Epidermal melanocyte (primary cell): Measurements from ENCODE around the gene JAG2.

Experiments used
- DNase-seq: peaks from one replicate; pipeline ENCODE4 v3.0.0; 2011; ENCODE audit warnings: low spot score; ENCODE audit not compliant: insufficient read length

Gene JAG2

DNA sequence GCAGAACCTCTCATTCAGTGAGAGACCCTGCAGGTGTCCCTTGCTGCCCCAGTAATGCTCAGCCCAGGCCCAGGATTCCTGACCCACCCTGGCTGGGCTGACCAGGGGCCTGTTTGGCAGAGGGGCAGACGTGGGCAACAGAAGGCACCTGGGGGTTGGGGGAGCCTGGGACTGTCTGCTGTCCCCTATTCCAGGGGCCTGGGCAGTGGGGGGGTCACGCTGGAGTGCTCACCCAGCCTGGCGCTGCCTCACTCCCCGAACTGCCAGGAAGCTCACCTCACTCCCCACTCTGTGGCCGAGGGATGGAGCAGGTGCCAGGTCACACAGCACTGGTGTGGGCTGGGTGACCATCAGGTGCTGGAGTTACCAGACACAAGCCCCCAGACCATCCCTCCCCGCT, 35.1 kb upstream of the JAG2 start:
- no peak for DNase-seq

DNA sequence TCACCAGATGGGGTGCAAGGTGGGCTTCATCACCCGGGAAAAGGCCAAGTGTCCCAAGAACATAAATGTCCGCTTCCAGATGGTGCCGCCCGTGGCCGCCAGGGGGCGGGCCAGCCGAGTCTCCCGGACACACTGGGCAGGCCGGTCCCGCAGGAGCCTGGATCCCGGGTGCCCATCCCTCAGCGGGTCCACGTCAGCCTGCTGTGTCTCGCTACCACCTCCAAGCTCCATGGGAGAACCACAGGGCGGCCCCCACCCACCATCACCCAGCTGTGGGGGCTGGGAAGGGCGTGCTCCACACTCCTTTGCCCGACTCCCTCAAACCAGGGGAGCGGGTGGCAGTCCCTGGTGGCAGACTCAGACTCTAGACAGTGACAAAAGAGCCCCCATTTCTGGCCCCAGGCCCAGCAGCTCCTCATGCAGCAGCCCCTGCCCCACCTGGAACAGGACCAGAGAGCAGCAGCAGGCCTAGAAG, 34.5 kb upstream of the JAG2 start:
- DNase-seq: peak; percentile 92

DNA sequence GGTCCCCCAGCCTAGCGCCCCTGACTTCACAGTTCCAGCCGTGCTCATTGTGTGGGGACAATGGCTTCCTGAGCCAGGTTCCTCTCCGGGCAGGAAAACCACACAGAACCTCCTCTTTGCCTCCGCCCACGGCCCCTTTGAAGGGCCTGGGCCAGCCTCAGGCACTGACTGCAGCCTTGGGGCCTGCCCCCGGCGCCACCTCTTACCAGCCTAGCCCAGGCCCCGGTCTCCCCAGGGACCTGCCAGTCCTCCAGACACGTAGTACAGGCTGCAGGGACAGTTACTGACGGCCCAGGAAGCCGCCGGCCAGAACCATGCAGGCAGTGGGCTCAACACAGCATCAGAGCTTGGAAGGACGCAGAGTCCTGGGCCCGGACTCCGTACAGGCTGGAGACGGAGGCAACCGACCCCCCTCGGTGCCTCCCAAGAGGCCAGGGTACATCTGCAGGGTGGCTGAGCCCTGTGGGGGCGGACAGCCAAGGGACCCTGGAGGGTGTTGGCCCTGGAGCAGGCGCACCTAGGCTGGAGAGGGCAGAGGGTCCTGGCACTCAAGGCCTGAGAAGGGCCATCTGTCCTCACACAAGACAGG, 33.4 kb upstream of the JAG2 start:
- no peak for DNase-seq

DNA sequence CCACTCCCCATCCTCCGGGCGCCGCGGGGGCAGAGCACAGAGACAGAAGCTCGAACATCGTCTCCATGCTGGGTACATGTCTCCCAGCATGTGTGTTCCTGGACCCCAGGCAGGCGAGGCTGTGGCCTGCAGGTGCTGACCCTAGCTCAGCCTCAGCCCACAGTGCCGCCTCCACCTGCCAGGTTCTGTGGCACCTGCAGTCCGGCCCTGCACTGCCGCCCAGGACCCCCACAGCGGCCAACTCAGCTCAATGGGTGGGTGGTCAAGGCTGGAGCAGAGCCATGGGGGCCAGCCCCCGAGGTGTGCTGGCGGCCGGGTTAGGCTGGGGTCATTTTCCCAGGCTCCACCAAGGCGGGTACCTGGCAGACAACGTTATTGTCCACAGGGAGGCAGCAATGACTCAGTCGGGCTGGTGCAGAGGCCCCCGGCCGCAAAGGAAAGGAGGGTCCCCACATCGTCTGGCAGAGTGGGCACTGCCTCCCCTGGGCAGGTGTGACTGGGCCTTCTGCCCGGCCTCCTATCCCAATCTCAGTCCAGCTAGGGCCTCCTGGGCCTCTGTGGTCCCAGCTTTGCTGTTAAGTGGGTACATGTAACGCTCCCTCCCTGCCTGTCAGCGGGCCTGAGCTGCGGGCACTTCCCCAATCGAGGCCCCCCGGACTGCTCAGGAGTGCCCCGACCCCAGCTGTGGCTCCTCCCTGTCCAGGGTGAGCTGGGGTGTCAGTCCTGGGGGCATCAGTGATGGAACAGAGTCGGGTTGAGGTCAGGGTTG, 32.8 kb upstream of the JAG2 start:
- no peak for DNase-seq

DNA sequence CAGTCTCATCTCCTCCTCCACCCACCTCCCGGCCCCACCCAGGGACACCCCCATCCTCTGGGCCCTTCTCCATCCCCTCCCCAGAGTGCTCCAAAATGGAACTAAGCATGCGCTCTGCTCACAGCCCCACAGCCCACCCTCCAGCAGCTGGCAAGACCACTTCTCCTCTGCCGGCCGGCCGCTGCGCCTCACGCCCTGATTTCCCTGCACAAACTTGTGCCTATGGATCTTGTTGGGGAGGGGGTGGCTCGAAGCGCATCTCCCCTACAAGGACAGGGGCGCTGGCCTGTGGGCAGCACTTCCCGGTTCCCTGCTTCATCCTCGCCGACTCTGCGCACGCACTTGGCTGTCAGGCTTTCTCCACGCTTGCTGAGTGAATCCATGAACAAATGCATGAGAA, 32.1 kb upstream of the JAG2 start:
- no peak for DNase-seq

DNA sequence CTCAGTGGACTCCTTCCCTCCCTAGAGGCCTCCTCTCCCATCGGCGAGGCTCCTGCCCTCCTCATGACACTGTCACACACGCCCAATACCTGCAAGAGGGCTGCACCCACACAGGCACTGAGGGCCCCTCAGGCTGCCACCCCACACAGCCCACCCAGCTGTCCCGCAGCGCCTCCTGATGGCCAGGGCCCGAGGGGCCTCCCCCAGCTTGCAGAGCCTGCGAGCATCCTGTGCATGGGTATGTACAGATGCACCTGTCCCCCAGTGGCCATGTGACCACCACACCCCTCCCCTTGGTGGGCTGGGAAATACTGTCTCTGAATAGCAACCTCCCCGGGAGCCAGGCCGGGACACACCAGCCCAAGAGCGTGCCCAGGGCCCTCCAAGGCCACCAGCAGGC, 31.5 kb upstream of the JAG2 start:
- DNase-seq: no peak

DNA sequence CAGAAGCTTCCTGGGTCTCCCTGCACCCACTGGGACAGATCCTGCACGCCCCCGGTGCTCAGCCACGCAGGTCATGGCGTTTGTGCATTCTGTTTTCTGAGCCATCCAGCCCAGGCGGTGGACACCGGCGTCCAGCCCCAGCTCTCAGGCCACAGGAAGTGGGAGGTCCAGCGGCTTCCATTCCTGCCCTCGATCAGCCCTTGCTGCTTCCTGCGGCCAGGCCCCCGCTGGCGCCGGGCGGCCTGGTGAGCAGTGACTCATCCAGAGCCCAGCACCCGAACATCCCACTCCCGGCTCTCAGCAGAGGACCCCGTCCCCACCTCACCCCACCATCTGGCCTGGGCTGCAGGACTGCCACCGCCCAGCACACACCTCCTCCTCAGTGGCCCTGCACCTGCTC, 30.5 kb upstream of the JAG2 start:
- no peak for DNase-seq

DNA sequence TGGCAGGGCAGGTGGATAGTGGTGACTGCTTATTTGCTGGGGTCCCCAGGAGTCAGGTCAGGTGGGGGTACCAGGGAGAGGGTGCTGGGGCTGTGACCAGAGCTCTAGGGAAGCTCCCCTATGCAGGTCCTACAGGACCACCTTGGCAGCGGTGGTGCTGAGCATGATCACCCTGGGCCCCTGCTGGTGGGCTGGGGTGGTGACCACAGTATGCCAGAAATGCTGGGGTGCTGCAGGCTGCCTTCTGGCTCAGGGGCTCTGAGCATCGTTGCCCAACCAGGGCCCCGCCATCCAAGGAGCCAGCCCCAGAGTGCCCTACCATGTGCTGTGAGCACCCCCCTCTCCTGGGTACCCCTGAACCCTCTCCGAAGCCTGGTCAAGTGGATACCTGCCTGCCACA, 30.0 kb upstream of the JAG2 start:
- no peak for DNase-seq

DNA sequence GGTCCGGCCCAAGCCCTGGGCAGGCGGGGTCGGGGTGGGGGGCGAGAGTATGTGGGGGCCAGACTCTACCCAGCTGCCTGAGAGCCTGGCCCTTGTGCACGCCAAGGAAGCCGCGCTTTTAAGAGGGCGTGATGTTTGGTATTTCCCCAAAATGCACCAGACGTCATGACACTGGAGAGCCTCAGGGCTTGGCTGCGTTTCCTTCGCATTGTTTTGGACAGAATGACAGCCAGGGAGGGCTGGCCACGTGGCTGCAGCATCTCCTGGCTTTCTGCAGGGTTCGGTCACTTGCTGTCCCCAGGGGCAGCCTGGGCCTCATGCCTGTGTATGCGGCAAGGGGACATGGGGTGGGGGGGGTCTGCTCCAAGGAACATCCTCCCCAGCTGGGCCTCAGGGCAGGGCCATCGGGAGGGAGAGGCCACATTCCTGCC, 28.6 kb upstream of the JAG2 start:
- DNase-seq: peak; percentile 71

DNA sequence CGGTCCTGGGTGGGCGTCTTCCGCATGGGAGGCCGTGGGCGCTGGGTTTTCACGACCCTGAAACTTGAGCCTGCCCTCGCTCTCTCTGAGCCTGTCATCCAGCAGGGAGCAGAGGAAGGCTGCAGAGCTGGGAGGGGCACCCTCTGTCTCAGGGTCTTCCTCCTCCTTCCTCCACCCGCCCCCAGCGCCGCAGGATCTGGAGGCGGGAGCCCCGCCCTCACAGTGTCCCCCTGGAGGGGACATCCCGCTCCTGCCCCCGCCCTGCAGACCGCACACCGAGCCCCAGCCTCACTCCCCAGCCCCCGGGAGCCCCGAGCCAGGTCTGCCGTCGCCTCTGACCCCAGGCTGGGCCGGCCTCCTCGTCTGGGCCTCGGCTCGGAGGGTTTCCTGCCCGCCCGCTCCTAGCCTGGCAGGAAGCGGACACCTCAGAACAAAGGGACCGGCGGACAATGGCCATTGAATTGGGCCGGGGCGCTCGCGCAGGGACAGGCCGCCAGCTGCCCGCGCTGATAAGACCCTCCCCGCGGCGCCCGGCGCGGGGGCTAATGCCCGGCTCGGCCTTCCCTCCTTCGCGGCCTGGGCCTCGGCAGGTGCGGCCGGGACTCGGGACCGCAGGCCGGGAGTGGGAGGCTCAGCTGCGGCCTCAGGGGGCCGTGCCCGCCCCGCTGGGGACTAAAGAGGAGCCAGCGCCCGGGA, 27.8 kb upstream of the JAG2 start:
- no peak for DNase-seq

DNA sequence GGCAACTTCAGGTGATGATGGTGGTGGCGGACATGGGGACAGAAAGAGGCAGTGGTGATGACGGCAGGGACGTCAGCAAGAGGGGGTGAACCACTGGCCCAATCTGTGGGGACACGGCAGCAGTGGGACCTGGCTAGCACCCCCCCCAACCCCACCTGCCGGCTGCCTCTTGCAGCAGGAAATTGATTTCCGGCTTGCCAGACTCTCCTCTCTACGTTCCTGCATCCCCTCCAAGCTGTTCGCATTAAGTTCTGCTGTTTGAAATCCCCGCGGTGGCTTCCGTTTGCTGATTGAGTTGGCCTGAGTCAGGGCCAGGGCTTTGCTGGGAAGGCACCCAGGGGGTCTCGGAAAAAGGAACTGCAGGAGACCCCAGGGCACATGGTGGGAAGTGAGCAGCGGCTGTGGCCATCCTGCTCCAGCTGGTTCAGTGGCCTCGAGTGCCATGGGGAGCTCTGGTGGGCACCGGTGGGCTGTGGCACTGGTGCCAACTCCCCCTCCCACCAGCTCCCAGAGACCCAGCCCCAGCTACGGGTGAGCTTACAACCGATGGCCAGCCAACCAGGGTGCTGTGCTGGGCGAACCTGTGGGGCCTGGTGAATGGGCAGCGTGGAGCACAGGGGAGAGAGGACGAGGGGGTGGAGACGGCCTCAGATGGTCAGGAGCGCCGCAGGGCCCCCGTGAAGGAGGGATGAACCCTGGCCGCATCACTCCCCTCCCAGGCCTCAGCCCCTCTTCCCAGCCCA, 27.1 kb upstream of the JAG2 start:
- no peak for DNase-seq

DNA sequence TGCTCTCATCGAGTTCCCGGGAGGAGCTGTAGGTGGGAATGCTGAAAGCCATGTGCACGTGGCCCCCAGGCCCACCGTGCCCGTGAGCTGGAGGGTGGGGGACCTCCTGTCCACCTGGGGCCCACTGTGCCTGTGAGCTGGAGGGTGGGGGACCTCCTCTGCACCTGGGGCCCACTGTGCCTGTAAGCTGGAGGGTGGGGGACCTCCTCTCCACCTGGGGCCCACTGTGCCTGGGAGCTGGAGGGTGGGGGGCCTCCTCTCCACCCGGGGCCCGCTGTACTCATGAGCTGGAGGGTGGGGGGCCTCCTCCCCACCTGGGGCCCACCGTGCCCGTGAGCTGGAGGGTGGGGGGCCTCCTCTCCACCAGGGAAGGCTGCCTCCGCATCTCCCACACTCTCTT, 26.5 kb upstream of the JAG2 start:
- DNase-seq: no peak

DNA sequence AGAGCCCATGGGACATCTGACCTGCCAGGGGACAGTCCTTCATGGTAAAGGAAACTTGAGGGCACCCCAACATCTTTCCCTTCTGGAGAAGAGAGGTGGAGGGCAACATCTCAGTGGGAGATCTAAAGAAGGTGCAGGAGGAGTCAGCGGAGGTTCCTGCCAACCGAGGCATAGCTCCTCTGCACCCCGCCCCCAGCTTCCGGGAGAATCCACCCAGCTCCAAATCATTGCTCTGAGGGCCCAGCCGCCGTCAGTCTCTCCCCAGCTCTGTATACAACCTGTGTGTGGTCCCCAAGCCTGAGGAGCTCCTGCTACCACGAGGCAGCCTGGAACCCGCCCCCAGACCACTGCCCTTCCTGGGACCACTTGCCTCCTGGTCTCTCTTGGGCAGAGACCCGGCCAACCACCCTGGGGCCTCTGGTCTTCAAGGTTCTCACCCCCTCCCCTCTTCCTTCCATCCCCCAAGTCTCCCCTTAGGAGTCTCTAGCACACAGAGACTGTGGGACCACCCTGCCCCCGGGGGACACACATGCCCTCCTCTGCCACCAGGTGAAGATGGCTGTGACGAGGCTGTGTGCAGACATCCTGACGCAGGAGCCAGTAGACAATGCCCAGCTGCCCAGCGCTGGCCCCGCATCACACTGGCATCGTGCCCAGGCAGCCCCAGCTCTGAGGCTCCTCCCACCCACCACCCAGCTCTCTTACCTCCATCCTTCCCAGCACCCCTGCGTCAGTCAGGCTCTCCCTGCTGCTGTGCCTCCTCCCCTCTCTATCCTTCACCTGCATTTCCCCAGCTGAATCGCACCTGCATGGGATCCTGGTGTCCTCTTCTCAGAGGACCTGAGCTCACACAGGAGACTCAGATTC, 25.6 kb upstream of the JAG2 start:
- DNase-seq: no peak

DNA sequence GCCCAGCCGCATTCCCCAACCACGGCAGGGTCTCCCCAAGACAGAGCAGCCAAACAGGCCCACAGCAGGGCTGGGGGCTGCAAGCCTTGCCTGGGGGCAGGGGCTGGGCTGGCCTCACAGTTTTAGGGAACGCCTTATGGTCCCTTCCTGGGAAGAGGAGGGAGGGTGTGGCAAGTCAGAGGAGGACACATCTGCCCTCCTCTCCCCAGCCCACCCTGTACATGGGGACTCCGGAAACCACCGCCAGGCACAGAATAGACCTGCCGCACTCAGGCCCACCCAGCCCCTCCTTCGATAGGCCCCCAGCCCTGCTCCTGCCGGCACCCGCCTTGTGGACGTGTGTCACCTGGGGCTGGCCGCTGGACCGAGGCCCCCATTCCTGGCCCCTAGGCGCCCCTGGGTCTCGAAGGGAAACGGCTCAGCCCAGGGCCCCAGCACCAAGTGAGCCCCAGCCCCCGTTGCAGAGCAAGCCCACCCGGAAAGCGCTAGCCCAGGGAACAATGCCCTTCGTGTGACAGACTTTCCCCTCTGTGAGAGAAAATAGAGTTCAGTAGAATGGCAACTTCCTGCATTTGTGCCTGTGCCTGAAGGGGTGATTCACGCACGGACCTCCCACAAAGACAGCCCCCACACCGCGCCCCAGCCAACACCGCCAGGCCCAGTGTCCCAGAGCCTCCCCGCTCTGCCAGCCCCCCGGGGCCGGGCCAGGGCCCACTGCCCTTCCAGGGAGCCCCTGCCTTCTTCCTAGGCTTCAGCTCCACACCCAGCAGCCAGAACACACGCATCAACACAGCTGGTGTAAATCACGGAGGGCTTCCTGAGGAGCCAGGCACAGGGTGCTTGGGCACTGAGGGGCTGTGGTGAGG, 24.5 kb upstream of the JAG2 start:
- no peak for DNase-seq

DNA sequence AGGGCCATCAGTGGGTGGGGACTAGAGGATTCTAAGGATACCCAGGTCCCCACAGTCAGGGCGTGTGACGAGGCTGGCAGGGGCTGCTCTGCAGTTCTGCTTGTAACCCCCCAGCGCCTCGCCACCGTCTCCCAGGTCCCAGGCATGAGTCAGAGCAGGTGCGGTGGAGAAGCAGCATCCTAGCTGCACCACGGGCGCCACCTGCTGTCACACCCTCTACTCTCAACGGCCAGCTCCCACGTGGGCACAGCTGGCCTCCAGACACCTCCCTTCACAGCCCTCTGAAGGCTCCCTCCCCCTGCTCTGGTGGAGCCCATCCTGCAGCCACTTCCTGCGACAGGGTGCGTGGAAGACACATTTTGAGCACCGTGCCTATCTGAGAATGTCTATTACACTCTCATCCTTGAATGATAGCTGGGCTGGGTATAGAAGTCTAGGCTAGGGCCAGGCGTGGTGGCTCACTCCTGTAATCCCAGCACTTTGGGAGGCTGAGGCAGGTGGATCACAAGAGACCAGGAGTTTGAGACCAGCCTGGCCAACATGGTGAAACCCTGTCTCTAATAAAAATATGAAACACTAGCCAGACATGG, 19.5 kb upstream of the JAG2 start:
- no peak for DNase-seq

DNA sequence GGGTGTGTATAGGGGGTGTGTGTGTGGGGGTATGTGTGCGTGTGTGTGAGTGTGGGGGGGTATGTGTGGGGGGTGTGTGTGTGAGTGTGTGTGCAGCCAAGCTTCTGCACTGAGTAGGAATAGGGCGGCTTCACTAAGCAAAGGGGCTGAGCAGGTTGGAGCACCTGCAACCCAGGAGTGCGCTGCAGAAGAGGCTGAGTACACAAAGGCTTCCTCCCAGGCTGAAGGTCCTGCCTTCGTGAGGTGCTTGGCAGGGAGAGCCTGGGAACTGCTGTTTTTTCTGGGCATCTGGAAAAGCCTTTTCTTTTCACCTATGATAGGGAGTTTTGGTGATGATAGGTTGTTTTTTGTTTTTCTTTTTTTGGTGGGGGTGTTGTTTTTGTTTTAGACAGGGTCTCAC, 18.5 kb upstream of the JAG2 start:
- DNase-seq: no peak

DNA sequence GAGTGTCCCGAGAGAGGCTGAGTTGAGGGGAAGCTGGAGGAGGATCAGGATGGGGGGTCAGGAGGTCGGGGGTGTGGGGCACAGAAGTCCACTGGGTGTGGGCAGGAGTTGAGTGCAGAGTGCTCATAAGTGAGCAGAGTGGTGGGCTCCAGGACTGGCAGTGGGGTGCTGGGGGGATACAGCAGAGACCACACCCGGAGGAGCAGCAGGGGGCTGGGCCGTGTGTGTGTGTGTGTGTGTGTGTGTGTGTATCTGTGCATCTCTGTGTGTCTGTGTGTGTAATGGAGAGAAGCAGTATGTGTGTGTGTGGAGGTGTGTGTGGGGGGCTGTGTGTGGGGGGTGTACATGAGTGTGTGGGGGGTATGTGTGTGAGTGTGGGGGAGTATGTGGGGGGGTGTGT, 17.4 kb upstream of the JAG2 start:
- DNase-seq: no peak

DNA sequence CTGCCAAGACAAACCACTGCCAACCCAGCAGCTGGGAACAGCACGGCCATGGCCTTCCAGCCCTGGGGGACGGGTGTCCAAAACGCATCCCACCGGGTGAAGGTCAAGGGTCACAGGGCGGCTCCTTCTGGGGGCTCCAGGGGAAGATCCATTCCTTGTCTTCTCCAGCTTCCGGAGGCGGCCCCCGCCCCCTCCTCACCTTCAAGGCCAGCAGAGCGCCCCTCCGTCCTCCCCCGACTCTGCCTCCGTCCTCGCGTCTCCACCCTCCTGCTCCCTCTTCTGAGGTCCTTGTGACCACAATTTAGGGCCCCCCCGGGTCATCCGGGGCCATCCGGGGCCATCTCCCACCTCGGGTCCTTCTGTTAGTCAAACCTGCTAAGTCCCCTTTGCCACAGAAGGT, 16.4 kb upstream of the JAG2 start:
- DNase-seq: no peak

DNA sequence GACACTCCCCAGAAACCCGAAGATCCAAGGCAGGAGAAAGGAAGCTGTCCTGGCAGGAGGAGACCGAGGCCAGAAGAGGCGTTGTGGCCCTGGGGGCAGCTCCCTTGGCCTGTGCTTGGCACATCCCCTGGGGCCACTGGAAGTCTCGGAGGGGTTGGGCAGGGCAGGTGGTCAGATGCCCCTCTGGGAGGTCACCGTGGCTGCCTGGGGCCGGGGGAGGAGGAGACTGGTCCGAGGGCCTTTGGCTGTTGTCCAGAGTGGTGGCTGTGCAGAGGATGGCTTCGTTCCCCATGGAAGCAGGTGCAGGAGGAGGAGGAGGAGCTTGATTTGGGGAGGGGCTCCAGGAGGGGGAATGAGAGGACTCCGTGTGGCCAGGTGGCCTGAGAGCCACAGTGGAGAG, 15.9 kb upstream of the JAG2 start:
- DNase-seq: no peak
